Measurements from ENCODE around the gene IL17RC. TPM values are rescaled to one million over a fixed set of nuclear protein-coding genes. Genes with fewer than 3 reads are reported as not detected.

The IL17RC gene
- total and polyA plus RNA-seq, 2 experiments from 2014 or later, result 8.4 to 12.6 TPM

DNA sequence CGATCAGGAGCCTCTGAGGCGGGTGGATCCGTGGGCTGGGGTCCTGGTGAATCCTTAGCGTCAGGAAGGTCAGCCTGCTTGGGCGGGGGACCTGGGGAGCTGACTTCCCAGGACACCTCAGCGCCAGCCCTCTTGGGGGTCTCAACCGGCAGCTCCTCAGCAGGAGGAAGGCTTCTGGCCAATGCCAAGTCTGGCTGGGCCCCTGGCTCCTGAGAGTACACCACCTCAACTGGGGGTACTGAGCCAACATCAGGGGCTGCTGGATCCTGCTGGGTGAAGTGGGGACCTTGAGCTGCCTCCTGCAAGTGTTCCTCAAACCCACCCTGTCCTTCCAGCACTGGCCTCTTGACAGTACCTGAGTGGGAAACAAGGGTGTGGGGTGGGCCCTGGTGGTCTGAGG lies 32.2 kb downstream of the IL17RC start:
- TF ChIP-seq EZH2 (IDR thresholded peaks at IDR 0.05; ENCODE audit: low read depth, unreplicated experiment), result no peak
- TF ChIP-seq, protein P1, sequence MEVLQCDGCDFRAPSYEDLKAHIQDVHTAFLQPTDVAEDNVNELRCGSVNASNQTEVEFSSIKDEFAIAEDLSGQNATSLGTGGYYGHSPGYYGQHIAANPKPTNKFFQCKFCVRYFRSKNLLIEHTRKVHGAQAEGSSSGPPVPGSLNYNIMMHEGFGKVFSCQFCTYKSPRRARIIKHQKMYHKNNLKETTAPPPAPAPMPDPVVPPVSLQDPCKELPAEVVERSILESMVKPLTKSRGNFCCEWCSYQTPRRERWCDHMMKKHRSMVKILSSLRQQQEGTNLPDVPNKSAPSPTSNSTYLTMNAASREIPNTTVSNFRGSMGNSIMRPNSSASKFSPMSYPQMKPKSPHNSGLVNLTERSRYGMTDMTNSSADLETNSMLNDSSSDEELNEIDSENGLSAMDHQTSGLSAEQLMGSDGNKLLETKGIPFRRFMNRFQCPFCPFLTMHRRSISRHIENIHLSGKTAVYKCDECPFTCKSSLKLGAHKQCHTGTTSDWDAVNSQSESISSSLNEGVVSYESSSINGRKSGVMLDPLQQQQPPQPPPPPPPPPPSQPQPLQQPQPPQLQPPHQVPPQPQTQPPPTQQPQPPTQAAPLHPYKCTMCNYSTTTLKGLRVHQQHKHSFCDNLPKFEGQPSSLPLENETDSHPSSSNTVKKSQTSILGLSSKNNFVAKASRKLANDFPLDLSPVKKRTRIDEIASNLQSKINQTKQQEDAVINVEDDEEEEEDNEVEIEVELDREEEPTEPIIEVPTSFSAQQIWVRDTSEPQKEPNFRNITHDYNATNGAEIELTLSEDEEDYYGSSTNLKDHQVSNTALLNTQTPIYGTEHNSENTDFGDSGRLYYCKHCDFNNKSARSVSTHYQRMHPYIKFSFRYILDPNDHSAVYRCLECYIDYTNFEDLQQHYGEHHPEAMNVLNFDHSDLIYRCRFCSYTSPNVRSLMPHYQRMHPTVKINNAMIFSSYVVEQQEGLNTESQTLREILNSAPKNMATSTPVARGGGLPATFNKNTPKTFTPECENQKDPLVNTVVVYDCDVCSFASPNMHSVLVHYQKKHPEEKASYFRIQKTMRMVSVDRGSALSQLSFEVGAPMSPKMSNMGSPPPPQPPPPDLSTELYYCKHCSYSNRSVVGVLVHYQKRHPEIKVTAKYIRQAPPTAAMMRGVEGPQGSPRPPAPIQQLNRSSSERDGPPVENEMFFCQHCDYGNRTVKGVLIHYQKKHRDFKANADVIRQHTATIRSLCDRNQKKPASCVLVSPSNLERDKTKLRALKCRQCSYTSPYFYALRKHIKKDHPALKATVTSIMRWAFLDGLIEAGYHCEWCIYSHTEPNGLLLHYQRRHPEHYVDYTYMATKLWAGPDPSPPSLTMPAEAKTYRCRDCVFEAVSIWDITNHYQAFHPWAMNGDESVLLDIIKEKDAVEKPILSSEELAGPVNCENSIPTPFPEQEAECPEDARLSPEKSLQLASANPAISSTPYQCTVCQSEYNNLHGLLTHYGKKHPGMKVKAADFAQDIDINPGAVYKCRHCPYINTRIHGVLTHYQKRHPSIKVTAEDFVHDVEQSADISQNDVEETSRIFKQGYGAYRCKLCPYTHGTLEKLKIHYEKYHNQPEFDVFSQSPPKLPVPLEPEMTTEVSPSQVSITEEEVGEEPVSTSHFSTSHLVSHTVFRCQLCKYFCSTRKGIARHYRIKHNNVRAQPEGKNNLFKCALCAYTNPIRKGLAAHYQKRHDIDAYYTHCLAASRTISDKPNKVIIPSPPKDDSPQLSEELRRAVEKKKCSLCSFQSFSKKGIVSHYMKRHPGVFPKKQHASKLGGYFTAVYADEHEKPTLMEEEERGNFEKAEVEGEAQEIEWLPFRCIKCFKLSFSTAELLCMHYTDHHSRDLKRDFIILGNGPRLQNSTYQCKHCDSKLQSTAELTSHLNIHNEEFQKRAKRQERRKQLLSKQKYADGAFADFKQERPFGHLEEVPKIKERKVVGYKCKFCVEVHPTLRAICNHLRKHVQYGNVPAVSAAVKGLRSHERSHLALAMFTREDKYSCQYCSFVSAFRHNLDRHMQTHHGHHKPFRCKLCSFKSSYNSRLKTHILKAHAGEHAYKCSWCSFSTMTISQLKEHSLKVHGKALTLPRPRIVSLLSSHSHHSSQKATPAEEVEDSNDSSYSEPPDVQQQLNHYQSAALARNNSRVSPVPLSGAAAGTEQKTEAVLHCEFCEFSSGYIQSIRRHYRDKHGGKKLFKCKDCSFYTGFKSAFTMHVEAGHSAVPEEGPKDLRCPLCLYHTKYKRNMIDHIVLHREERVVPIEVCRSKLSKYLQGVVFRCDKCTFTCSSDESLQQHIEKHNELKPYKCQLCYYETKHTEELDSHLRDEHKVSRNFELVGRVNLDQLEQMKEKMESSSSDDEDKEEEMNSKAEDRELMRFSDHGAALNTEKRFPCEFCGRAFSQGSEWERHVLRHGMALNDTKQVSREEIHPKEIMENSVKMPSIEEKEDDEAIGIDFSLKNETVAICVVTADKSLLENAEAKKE (CRISPR knock-in tag; IDR thresholded peaks at IDR 0.05), result no peak
- TF ChIP-seq, protein P2, sequence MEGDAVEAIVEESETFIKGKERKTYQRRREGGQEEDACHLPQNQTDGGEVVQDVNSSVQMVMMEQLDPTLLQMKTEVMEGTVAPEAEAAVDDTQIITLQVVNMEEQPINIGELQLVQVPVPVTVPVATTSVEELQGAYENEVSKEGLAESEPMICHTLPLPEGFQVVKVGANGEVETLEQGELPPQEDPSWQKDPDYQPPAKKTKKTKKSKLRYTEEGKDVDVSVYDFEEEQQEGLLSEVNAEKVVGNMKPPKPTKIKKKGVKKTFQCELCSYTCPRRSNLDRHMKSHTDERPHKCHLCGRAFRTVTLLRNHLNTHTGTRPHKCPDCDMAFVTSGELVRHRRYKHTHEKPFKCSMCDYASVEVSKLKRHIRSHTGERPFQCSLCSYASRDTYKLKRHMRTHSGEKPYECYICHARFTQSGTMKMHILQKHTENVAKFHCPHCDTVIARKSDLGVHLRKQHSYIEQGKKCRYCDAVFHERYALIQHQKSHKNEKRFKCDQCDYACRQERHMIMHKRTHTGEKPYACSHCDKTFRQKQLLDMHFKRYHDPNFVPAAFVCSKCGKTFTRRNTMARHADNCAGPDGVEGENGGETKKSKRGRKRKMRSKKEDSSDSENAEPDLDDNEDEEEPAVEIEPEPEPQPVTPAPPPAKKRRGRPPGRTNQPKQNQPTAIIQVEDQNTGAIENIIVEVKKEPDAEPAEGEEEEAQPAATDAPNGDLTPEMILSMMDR (conservative IDR thresholded peaks at IDR 0.05; ENCODE audit: low read depth in 2 of 2), result no peak
- TF ChIP-seq, protein P3, sequence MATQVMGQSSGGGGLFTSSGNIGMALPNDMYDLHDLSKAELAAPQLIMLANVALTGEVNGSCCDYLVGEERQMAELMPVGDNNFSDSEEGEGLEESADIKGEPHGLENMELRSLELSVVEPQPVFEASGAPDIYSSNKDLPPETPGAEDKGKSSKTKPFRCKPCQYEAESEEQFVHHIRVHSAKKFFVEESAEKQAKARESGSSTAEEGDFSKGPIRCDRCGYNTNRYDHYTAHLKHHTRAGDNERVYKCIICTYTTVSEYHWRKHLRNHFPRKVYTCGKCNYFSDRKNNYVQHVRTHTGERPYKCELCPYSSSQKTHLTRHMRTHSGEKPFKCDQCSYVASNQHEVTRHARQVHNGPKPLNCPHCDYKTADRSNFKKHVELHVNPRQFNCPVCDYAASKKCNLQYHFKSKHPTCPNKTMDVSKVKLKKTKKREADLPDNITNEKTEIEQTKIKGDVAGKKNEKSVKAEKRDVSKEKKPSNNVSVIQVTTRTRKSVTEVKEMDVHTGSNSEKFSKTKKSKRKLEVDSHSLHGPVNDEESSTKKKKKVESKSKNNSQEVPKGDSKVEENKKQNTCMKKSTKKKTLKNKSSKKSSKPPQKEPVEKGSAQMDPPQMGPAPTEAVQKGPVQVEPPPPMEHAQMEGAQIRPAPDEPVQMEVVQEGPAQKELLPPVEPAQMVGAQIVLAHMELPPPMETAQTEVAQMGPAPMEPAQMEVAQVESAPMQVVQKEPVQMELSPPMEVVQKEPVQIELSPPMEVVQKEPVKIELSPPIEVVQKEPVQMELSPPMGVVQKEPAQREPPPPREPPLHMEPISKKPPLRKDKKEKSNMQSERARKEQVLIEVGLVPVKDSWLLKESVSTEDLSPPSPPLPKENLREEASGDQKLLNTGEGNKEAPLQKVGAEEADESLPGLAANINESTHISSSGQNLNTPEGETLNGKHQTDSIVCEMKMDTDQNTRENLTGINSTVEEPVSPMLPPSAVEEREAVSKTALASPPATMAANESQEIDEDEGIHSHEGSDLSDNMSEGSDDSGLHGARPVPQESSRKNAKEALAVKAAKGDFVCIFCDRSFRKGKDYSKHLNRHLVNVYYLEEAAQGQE (IDR thresholded peaks at IDR 0.05; ENCODE audit: unreplicated experiment), result no peak
- no peak for TF ChIP-seq ZNF331 (CRISPR knock-in tag; IDR thresholded peaks at IDR 0.05; ENCODE audit: low read depth)
- no peak for TF ChIP-seq POLR2AphosphoS5 (IDR thresholded peaks at IDR 0.05; ENCODE audit: low read depth)
- TF ChIP-seq, protein P4, sequence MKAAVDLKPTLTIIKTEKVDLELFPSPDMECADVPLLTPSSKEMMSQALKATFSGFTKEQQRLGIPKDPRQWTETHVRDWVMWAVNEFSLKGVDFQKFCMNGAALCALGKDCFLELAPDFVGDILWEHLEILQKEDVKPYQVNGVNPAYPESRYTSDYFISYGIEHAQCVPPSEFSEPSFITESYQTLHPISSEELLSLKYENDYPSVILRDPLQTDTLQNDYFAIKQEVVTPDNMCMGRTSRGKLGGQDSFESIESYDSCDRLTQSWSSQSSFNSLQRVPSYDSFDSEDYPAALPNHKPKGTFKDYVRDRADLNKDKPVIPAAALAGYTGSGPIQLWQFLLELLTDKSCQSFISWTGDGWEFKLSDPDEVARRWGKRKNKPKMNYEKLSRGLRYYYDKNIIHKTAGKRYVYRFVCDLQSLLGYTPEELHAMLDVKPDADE (IDR thresholded peaks at IDR 0.05), result no peak
- TF ChIP-seq STAT1 (IDR thresholded peaks at IDR 0.05; ENCODE audit: unreplicated experiment), result no peak
- TF ChIP-seq NANOG (IDR thresholded peaks at IDR 0.05; ENCODE audit: borderline replicate concordance), result no peak
- TF ChIP-seq ZNF114 (CRISPR knock-in tag; IDR thresholded peaks at IDR 0.05), result no peak
- TF ChIP-seq JUNB (IDR thresholded peaks at IDR 0.05; ENCODE audit: unreplicated experiment), result no peak
- TF ChIP-seq CREB1 (CRISPR knock-in tag; IDR thresholded peaks at IDR 0.05; ENCODE audit: low read depth), result no peak
- no peak for TF ChIP-seq EZH2phosphoT487 (IDR thresholded peaks at IDR 0.05; ENCODE audit: unreplicated experiment)
- Mint-ChIP-seq H3K36me3 (ENCODE audit: low read depth) (peaks cover 8% of the 10 kb centered on the region; the same call in 1 of the 3 replicates), H3K4me3 (no peak overlapping the region), H3K9me3 (no peaks in the 10 kb centered on the region; the same call in 2 of the 3 replicates), H3K27ac (no peak overlapping the region), H3K27me3 (ENCODE audit: insufficient read depth, low read depth, poor library complexity) (peaks cover 20% of the 10 kb centered on the region), H3K4me1 (peaks cover 9% of the 10 kb centered on the region; the same call in 2 of the 3 replicates)
- DNase-seq (ENCODE audit: low spot score) (no peak), ATAC-seq (no peak)
- Histone ChIP-seq H3K4me3 (no peak overlapping the region), H3K9me2 (ENCODE audit: insufficient read depth) (no peaks in the 10 kb centered on the region), H3K4me2 (no peak overlapping the region), H3K27me3 (ENCODE audit: insufficient read depth) (peaks cover 7% of the 10 kb centered on the region; the same call in 1 of the 2 replicates), H3K4me1 (ENCODE audit: insufficient read depth) (peaks cover 9% of the 10 kb centered on the region), H2AFZ (no peak overlapping the region), H3K27ac (ENCODE audit: low read depth) (no peak overlapping the region), H3F3A (replicated peaks; ENCODE audit: low read depth) (no peaks in the 10 kb centered on the region; the same call in 1 of the 2 replicates), H4K20me1 (replicated peaks; ENCODE audit: insufficient read depth) (no peaks in the 10 kb centered on the region; the same call in 1 of the 2 replicates), H3K36me3 (ENCODE audit: insufficient read depth) (no peaks in the 10 kb centered on the region), H3K79me2 (replicated peaks; ENCODE audit: insufficient read depth) (no peaks in the 10 kb centered on the region)
